ENCODE data around the gene CHRM4.
A peak's percentile ranks its signal among the peaks of the same experiment; 100 is the strongest.

Gene CHRM4

DNA sequence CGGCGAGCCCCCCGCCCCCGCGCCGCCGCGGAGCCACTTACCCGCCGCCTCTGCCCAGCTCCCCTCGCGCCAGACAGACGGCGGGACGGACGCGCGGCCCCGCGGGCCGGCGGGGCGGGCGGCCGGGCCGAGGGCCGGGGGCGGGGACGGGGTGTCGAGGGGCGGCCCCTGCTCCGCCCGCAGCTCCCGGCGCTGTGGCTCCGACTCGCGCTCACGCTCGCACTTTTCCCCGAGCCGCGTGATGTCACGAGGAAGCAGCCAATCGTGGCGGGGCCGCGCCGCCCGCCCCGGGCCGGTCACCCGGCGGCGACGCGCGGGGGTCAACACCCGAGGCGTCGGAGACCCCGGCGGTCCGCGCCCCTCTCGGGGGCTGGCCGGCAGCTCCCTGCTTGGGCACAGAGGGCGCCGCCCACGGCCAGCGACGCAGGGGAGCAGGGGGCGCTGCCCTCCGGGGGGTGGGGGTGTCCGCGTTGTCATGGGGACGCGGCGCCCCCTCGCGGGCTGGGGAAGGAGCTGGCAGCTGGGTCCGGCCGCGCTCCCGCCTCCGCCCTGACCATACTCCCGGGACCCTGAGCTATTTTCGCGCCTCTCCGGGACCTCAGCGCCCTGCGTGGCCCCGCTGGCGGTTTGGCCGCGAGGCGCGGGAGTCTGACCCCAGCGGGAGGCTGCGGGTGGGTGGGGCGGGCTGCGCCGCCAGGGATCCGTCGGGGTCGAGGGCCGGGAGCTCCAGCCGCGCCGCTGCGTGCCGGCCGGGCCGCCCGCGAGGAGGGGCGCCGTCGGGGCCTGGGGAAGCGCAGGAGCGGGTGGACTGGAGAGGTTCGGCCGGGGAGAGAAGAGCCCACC is at the start of gene CHRM4:
TSS of gene CHRM4 (minus strand) at position 199 of the 843 bp plus-strand sequence. CDS start 5,219 bp downstream, outside the sequence.
- peak within 1 kb of the TSS; percentile 44 for H3K4me3 ChIP-seq (ENCODE audit: low read length)
- TF ChIP-seq, protein P1, sequence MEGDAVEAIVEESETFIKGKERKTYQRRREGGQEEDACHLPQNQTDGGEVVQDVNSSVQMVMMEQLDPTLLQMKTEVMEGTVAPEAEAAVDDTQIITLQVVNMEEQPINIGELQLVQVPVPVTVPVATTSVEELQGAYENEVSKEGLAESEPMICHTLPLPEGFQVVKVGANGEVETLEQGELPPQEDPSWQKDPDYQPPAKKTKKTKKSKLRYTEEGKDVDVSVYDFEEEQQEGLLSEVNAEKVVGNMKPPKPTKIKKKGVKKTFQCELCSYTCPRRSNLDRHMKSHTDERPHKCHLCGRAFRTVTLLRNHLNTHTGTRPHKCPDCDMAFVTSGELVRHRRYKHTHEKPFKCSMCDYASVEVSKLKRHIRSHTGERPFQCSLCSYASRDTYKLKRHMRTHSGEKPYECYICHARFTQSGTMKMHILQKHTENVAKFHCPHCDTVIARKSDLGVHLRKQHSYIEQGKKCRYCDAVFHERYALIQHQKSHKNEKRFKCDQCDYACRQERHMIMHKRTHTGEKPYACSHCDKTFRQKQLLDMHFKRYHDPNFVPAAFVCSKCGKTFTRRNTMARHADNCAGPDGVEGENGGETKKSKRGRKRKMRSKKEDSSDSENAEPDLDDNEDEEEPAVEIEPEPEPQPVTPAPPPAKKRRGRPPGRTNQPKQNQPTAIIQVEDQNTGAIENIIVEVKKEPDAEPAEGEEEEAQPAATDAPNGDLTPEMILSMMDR (conservative IDR thresholded peaks at IDR 0.05; ENCODE audit: low read length), result peak; percentile 12; the same call in 1 of the 2 replicates
- DNase-seq (ENCODE audit: low read depth), result no peak

DNA sequence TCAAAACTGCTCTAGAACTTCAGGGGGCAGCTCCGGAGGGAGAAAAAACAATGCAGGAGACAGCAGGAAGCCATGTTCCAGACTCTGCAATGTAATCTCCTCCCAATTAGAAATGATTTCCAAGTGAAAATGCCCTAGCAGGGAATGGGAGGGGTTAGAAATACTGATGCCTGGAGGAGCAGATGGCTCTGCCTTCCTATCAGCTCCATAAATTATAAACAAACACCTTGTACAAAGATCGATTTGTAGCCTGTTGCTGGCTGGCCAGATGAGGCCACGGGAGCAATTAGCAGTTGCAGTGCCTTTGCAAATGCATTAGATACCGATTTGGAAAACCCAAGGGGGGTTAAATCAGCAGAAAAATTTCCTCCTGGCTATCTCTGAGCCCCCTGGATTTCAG is 46.6 kb upstream of the CHRM4 start:
- TF ChIP-seq, protein P1 (conservative IDR thresholded peaks at IDR 0.05; ENCODE audit: low read length), result no peak
- DNase-seq (ENCODE audit: low read depth), result no peak
- no peak overlapping the region for H3K4me3 ChIP-seq (ENCODE audit: low read length)

DNA sequence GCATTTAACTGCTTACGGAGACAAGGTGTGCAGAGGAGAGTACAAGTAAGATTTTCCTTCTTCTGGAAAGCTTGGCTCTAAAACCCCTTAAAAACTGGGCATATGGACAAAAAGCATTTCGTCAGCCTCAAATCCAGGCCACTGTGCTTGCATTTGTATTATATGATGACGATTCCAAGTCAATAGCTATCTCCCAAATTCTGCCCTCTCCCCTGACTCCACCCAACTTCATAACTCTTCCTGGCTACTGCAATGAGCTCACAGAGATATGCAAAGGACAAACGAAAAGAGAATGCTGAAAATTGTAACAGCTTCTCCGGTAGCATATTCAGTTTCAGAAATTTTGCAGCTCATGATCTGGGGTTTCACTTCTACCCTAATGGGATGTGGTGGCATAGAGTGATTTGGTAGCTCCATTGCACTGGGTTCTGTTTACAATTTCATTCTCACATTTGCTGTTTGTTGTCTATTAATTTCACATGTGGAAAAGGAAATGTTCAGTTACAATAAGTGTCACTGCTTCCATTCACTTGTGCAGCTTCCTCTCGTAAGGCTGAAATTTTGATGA is 45.6 kb upstream of the CHRM4 start:
- no peak for DNase-seq (ENCODE audit: low read depth)
- TF ChIP-seq, protein P1 (conservative IDR thresholded peaks at IDR 0.05; ENCODE audit: low read length), result no peak
- no peak overlapping the region for H3K4me3 ChIP-seq (ENCODE audit: low read length)

DNA sequence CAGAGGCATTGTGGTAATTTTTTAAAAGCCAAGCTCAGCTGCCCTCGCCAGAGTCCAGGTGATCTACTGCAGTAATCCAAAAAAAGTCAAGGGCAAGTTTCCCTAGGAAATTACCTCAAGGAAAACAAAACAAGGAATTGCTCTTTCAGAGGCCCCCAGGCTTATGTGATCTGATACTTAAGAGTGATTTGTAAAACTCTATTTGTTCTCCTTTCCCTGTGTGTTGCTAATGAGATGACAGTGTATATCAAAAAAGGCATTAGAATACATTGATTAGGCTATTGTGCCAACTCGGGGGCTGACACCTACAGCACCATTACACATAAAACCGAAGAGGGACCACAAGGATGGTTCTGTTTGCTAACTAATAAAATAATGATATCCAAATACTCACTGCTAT is 44.5 kb upstream of the CHRM4 start:
- TF ChIP-seq, protein P1 (conservative IDR thresholded peaks at IDR 0.05; ENCODE audit: low read length), result no peak
- H3K4me3 ChIP-seq (ENCODE audit: low read length), result no peak overlapping the region
- DNase-seq (ENCODE audit: low read depth), result no peak

DNA sequence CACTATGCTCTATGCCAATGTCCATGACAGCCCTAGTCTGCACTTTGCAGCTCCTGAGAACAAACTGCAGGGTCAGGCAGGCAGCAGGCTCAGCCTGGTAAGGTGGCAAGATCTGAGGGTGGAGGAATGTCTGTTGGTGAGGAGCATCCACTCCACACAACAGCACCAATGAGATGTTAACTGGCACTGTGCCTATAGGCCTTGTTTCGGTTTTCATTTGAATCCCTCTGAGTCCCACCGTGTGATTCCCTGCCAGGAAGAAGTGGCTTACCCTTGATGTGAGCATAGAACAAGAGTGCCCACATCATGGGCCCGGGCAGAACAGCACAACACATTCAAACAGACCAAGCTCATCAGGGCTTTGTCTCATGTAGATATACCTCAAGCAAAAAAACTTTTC is 44.1 kb upstream of the CHRM4 start:
- no peak for DNase-seq (ENCODE audit: low read depth)
- TF ChIP-seq, protein P1 (conservative IDR thresholded peaks at IDR 0.05; ENCODE audit: low read length), result no peak
- H3K4me3 ChIP-seq (ENCODE audit: low read length), result no peak overlapping the region

DNA sequence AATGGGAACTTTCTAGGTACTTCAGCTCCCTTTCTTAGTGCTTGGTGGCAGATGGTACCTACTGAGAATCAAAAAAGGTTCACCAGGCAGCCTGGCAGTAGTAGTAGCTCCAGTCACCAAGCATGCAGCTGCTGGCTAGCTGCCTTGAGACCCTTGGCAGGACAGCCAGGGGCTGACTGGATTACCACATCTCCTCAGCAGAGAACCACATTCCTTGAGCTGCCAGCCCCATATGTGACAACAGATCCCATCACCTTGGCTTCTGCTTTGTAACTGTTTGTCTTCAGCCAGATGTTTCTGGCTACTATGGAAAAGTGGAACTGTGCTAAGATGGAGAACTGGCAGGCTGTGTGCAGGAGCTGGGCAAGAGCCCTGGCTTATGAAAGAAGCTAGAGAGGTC is 39.6 kb upstream of the CHRM4 start:
- DNase-seq (ENCODE audit: low read depth), result peak; percentile 64
- H3K4me3 ChIP-seq (ENCODE audit: low read length), result no peak overlapping the region
- TF ChIP-seq, protein P1 (conservative IDR thresholded peaks at IDR 0.05; ENCODE audit: low read length), result no peak

DNA sequence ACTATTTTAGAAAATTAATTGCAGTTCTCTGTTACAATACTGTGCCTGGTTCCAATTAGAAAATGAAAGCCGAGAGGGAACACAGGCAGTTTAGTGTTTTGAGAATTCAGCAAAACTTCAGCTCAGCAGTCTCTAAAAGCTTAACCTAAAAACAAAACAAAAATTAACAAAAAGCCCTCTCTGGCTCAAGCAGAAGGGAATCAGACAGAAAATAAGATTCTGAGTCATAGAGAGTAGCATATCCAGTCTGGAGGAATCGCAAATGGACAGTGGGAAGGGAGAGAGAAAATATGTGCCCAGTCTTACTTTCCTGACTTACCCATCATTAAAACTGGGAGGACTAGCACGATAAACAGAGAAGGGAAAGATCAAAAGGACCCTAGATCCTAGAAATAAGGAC is 38.1 kb upstream of the CHRM4 start:
- DNase-seq (ENCODE audit: low read depth), result peak; percentile 21

More for the DNA sequence above, 38.1 kb upstream of the CHRM4 start:
- TF ChIP-seq, protein P1 (conservative IDR thresholded peaks at IDR 0.05; ENCODE audit: low read length), result no peak
- no peak overlapping the region for H3K4me3 ChIP-seq (ENCODE audit: low read length)
